GM12891 (cell line): ENCODE data around the gene MTCP1.

ENCODE experiments used
- POLR2A ChIP-seq: IDR thresholded peaks from 2 replicates; pipeline ENCODE4 v1.6.1; 2011; ENCODE audit warnings: low read depth, low read length, control low read depth
- POLR2AphosphoS5 ChIP-seq: IDR thresholded peaks from 2 replicates; pipeline ENCODE4 v1.6.1; 2011; ENCODE audit warnings: low read depth, low read length, control low read depth
- SPI1 ChIP-seq: IDR thresholded peaks from 2 replicates; pipeline ENCODE4 v1.6.1; 2011; ENCODE audit warnings: low read depth, low read length, control low read depth
- TAF1 ChIP-seq: IDR thresholded peaks from 2 replicates; pipeline ENCODE4 v1.6.1; 2011; ENCODE audit warnings: low read depth, low read length, control low read depth

- TF ChIP-seq SPI1, result no peak
- no peak for TF ChIP-seq POLR2AphosphoS5
- no peak for TF ChIP-seq POLR2A
- no peak for TF ChIP-seq TAF1
Observed at GRCh38 chrX:155055494-155055893, 15.4 kb downstream of the MTCP1 start.
